Left lung (tissue), 10 donors: ENCODE results near the gene SPEG. TPM values are rescaled to one million over a fixed set of nuclear protein-coding genes. Genes with fewer than 3 reads are reported as not detected.
A peak's percentile ranks its signal among the peaks of the same experiment; 100 is the strongest.

ENCODE experiments used
- ATAC-seq: fragments of 200-7000 bp; cut with Tn5 transposase; one replicate; pipeline ENCODE4 v1.9.1; 2020; ENCODE audit warnings: moderate library complexity
- DNase-seq, 4 donors: peaks; one replicate each; pipeline ENCODE4 v3.0.0-alpha.2; 2013 to 2020
- H3K27ac ChIP-seq, 2 donors: fragments of 200-600 bp; sonication (generic) in 1 of 2; one replicate each; pipeline versions ENCODE4 v1.5.0 to v1.8.0; 2020 to 2021
- H3K27me3 ChIP-seq, 2 donors: fragments of 200-600 bp; sonication (generic) in 1 of 2; one replicate each; pipeline versions ENCODE4 v1.5.0 to v1.8.0; 2020 to 2021
- H3K36me3 ChIP-seq, 2 donors: fragments of 200-600 bp; sonication (generic) in 1 of 2; one replicate each; pipeline versions ENCODE4 v1.5.0 to v1.8.0; 2020 to 2021
- H3K4me1 ChIP-seq, 2 donors: fragments of 200-600 bp; one replicate each; pipeline ENCODE4 v1.8.0; 2021
- H3K4me3 ChIP-seq, 2 donors: fragments of 200-600 bp; sonication (generic) in 1 of 2; one replicate each; pipeline versions ENCODE4 v1.5.0 to v1.8.0; 2020 to 2021; ENCODE audit warnings: mild to moderate bottlenecking in 1 of 2
- H3K9me3 ChIP-seq, 2 donors: fragments of 200-600 bp; sonication (generic) in 1 of 2; one replicate each; pipeline versions ENCODE4 v1.5.0 to v1.8.0; 2020 to 2021
- CTCF ChIP-seq, 2 donors: fragments of 200-600 bp; sonication (generic) in 1 of 2; IDR thresholded peaks; one replicate each; pipeline versions ENCODE4 v1.5.0 to v1.8.0; 2021; ENCODE audit warnings: antibody characterized with exemption in 2 of 2
- intact Hi-C, 2 donors: fragments of 100-400 bp; cut with DNase I; formaldehyde crosslinking; loops; one replicate each; pipeline versions ENCODE4 v1.11.2 to v1.14.2; 2022
- polyA plus RNA-seq, 6 donors: library from polyadenylated mRNA; unstranded; fragments of 120-200 nt; gene quantifications; one replicate each; pipeline ENCODE4 v1.2.1, GENCODE V29; 2013; ENCODE audit not compliant: insufficient read length in 6 of 6
- total RNA-seq, 2 donors: library from RNA; stranded (reverse); fragmentation: NEBNext Ultra II Directional; extraction: Animal tissue kit (Norgen Biotek cat#: 25700); gene quantifications; one replicate each; pipeline ENCODE4 v1.2.1, GENCODE V29; 2021
- donor health status: DM: no; HTN: yes; CAD: no.
- donor health status: DM: no; HTN: no; CAD: no.

SPEG gene
- total and polyA plus RNA-seq, 8 donors = 7.3 to 34.2 (median 25.1) TPM

- H3K36me3 ChIP-seq = no peaks in the 10 kb centered on the region
- intact Hi-C loops = no loop called here
- DNase-seq (no peak), ATAC-seq (no peak)
- TF ChIP-seq CTCF (IDR thresholded peaks at IDR 0.05) = no peak
- H3K9me3 ChIP-seq = no peaks in the 10 kb centered on the region
- H3K27ac ChIP-seq = no peak overlapping the region
- H3K4me3 ChIP-seq = no peak overlapping the region
- H3K4me1 ChIP-seq = peaks cover 0 to 19% of the 10 kb centered on the region in 2 donors
- peaks cover 24 to 90% of the 10 kb centered on the region in 2 donors for H3K27me3 ChIP-seq
Measured at GRCh38 chr2:219437141-219437540, 2.5 kb downstream of the SPEG start.

GRCh38 chr2:219437690-219438206, 3.1 kb downstream of the SPEG start:
- DNase-seq = no peak
- Histone ChIP-seq H3K9me3 (no peaks in the 10 kb centered on the region), H3K27me3 (peaks cover 24 to 92% of the 10 kb centered on the region in 2 donors), H3K27ac (no peak overlapping the region), H3K36me3 (no peaks in the 10 kb centered on the region), H3K4me1 (peaks cover 0 to 23% of the 10 kb centered on the region in 2 donors), H3K4me3 (no peak overlapping the region)
- intact Hi-C loops = no loop called here
- ATAC-seq = no peak
- TF ChIP-seq CTCF (IDR thresholded peaks at IDR 0.05) = no peak

- Histone ChIP-seq H3K27ac (no peak overlapping the region), H3K4me1 (peaks cover 0 to 23% of the 10 kb centered on the region in 2 donors), H3K9me3 (no peaks in the 10 kb centered on the region), H3K4me3 (no peak overlapping the region), H3K36me3 (no peaks in the 10 kb centered on the region), H3K27me3 (peaks cover 24 to 92% of the 10 kb centered on the region in 2 donors)
- ATAC-seq (no peak), DNase-seq (no peak)
- TF ChIP-seq CTCF (IDR thresholded peaks at IDR 0.05) = no peak
- intact Hi-C loops = no loop called here
Measured at GRCh38 chr2:219438453-219438852, 3.8 kb downstream of the SPEG start.

GRCh38 chr2:219439506-219439905, 4.9 kb downstream of the SPEG start:
- Histone ChIP-seq H3K27me3 (peaks cover 20 to 92% of the 10 kb centered on the region in 2 donors), H3K4me3 (no peak overlapping the region), H3K36me3 (no peaks in the 10 kb centered on the region), H3K27ac (no peak overlapping the region), H3K4me1 (peaks cover 0 to 23% of the 10 kb centered on the region in 2 donors), H3K9me3 (no peaks in the 10 kb centered on the region)
- no peak for TF ChIP-seq CTCF (IDR thresholded peaks at IDR 0.05)
- ATAC-seq (no peak), DNase-seq (no peak)
- intact Hi-C loops = no loop called here

- Histone ChIP-seq H3K36me3 (no peaks in the 10 kb centered on the region), H3K27me3 (peaks cover 10 to 92% of the 10 kb centered on the region in 2 donors), H3K4me1 (peaks cover 0 to 13% of the 10 kb centered on the region in 2 donors), H3K4me3 (no peak overlapping the region), H3K9me3 (no peaks in the 10 kb centered on the region), H3K27ac (no peak overlapping the region)
- DNase-seq = no peak
- intact Hi-C loops = no loop called here
- peak; percentile 60 for ATAC-seq
- TF ChIP-seq CTCF (IDR thresholded peaks at IDR 0.05) = no peak
Measured at GRCh38 chr2:219440388-219441256, 6.0 kb downstream of the SPEG start.
